ENCODE measurements around the gene AUNIP. TPM values are rescaled to one million over a fixed set of nuclear protein-coding genes. Genes with fewer than 3 reads are reported as not detected.

AUNIP gene
- total RNA-seq, 1 donor from 2014 or later: not detected

DNA sequence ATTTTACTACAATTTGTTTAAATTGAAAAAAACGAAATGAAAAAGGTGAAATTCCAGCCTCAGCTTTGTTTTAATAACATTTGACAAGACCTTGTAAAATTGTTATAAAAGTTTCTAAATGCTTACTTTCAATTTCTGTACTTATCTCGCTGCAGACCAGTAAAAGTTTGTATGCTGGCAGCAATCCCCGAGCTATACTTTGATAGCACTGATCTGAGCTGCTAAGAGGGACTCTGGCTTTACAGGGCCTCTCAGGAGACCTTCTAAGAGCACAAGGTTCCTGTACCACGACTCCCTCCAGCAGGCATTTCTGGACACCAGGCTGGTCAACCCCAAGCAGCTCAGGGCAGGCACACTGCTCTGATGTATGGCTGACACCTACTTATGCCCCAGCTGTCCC lies 33.9 kb upstream of the AUNIP start:
- Histone ChIP-seq H3K36me3 (no peaks in the 10 kb centered on the region), H3K4me3 (no peak overlapping the region), H3K27ac (peak overlapping the region; percentile 81 to 90), H3K4me1 (peaks cover 6 to 19% of the 10 kb centered on the region in 2 donors), H3K27me3 (no peaks in the 10 kb centered on the region), H3K9me3 (no peaks in the 10 kb centered on the region)
- no peak for DNase-seq (ENCODE audit: low spot score in 2 of 2)
- TF ChIP-seq CTCF (IDR thresholded peaks at IDR 0.05): no peak
- intact Hi-C loops (cut with DNase I): no loop called here

- Histone ChIP-seq H3K4me1 (peaks cover 6 to 19% of the 10 kb centered on the region in 2 donors), H3K9me3 (no peaks in the 10 kb centered on the region), H3K27ac (peak overlapping the region; percentile 81 to 90), H3K36me3 (no peaks in the 10 kb centered on the region), H3K4me3 (no peak overlapping the region), H3K27me3 (no peaks in the 10 kb centered on the region)
- intact Hi-C loops (cut with DNase I): no loop called here
- TF ChIP-seq CTCF (IDR thresholded peaks at IDR 0.05): no peak
- no peak for DNase-seq (ENCODE audit: low spot score in 2 of 2)
Measured at GRCh38 chr1:25891606-25892005, 32.3 kb upstream of the AUNIP start.

GRCh38 chr1:25890239-25891034 lies 31.2 kb upstream of the AUNIP start:
- DNase-seq (ENCODE audit: low spot score in 2 of 2): no peak
- no peaks in the 10 kb centered on the region for H3K36me3 ChIP-seq
- no peak overlapping the region for H3K27ac ChIP-seq
- intact Hi-C loops (cut with DNase I): no loop called here
- no peak overlapping the region for H3K4me3 ChIP-seq
- TF ChIP-seq CTCF (IDR thresholded peaks at IDR 0.05): no peak
- no peaks in the 10 kb centered on the region for H3K27me3 ChIP-seq
- no peaks in the 10 kb centered on the region for H3K9me3 ChIP-seq
- peaks cover 3 to 14% of the 10 kb centered on the region in 2 donors for H3K4me1 ChIP-seq

GRCh38 chr1:25889470-25889869 lies 30.2 kb upstream of the AUNIP start:
- TF ChIP-seq CTCF (IDR thresholded peaks at IDR 0.05): no peak
- intact Hi-C loops (cut with DNase I): no loop called here
- no peaks in the 10 kb centered on the region for H3K27me3 ChIP-seq
- no peak overlapping the region for H3K27ac ChIP-seq
- no peak for DNase-seq (ENCODE audit: low spot score in 2 of 2)
- H3K4me1 ChIP-seq: peaks cover 3 to 14% of the 10 kb centered on the region in 2 donors
- no peak overlapping the region for H3K4me3 ChIP-seq
- no peaks in the 10 kb centered on the region for H3K36me3 ChIP-seq
- no peaks in the 10 kb centered on the region for H3K9me3 ChIP-seq

DNA sequence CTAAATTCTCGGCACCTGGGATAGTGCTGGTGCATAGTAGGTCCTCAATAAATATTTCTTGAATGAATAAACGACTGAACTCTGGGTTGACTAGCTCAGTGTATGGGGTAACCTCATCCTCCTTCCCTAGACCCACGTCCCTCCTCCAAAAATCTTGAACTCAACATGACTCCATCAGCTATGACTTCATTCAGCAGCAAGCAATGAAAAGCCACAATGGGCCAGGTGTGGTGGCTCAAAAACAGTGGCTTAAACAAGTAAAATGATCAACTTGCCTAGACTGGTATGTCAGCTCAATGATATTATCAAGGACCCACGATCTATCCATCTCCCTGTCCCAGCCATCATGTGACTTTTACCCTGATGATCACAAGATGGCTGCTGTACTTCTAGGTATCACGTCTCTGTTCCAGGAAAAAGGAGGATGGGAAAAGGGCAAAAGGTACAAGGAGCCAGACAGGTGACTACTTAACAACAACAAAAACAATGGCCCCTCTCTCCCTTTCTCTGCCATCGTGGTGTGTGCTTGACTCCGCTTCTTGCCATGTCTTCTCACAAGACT lies 29.2 kb upstream of the AUNIP start:
- DNase-seq (ENCODE audit: low spot score in 2 of 2): no peak
- Histone ChIP-seq H3K4me1 (peaks cover 3 to 14% of the 10 kb centered on the region in 2 donors), H3K4me3 (no peak overlapping the region), H3K9me3 (no peaks in the 10 kb centered on the region), H3K36me3 (no peaks in the 10 kb centered on the region), H3K27me3 (no peaks in the 10 kb centered on the region), H3K27ac (no peak overlapping the region)
- no peak for TF ChIP-seq CTCF (IDR thresholded peaks at IDR 0.05)
- intact Hi-C loops (cut with DNase I): no loop called here
